ENCODE measurements around the gene RBP2. TPM values are rescaled to one million over a fixed set of nuclear protein-coding genes. Genes with fewer than 3 reads are reported as not detected.

The RBP2 gene
- total and polyA plus RNA-seq, 10 of the 15 experiments (the other 5 are each of a cell fraction or from before 2014, with no cell fraction given), result not detected

DNA sequence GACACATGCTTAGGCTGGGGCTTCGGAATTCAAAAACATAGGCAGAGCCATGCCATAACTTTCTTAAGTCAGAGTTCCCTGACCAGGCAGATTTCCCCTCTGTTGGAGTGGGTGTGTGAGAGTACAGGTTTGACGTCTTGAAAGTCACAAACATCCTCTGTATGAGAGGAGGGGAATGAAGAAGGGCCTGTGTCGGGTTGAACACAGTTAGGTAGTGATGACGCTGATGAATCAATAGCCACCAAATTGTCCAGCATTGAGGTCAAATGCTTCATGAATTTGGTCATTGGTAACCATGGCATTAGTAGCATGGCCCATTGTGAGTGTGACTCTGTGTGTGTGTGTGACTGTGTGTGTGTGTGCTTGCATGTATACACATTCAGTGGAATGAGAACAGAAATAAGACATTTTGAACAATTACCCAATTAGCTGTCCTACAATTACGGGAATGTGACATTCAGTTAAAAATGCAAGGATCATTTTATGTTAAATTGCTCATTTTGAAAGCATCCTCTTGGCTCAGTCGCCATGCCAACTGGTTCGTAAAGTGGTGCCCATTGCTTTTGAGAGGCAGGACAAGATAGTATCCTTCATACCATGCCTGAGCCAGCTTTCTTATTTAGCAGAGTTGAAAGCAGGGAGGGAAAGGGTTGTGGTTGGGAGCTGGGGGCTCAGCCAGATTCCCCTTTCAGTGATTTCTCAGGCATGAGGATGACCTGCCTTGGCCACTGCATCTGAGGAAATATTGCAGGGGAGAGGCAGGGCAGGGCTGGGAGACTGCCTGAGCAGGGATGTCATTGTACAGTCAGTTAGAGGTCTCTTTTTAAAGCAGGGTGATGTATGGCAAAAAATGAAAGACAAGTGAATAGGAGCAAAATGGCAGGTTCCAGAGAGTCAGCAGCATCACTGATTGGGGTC lies 35.4 kb downstream of the RBP2 start (continued):
- TF ChIP-seq CHD1 (IDR thresholded peaks at IDR 0.05; ENCODE audit: low read depth, low read length), result no peak
- TF ChIP-seq MTA3 (IDR thresholded peaks at IDR 0.05; ENCODE audit: borderline replicate concordance, low read length), result no peak

DNA sequence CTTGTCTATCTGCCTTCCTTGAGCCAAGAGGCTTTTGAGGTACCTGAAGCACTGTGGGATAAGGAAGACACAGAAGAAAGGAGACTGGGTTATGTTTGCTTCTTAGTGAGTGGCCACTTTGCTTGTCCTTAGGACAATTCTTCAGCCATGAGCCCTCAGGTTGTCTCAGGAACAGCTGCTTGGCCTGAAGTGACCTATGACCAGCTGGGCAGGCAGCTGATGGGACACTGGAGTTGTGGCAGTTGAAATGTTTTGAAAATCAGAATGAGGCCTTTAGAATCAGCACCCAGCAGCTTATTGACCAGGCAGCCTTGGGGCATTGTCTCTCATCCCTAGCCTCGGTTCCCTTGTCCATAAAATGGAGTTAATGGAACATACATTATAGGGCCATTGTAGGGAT lies 37.0 kb downstream of the RBP2 start:
- ChIA-PET SMC1A (ENCODE audit: uncharacterized antibody, unreplicated experiment) (interaction anchor here (0.6 kb wide), 1 partner anchor 251 kb away, joined by 3 read pairs; no protein-coding TSS in a partner anchor), CTCF (no interaction called here), POLR2A (no interaction called here), RAD21 (ENCODE audit: unreplicated experiment) (no interaction called here)
- Histone ChIP-seq H2AFZ (ENCODE audit: control insufficient read depth, low read depth, low read length) (no peak overlapping the region), H3K27ac (ENCODE audit: control insufficient read depth, insufficient read depth) (no peak overlapping the region), H3K9ac (ENCODE audit: control insufficient read depth, insufficient read depth, low read length) (no peak overlapping the region), H3K4me2 (ENCODE audit: control insufficient read depth, insufficient read depth) (no peak overlapping the region), H3K4me1 (ENCODE audit: control insufficient read depth, insufficient read depth, low read length) (no peaks in the 10 kb centered on the region), H3K36me3 (ENCODE audit: control insufficient read depth in 2 of 2, insufficient read depth in 2 of 2, low read length in 1 of 2) (no peaks in the 10 kb centered on the region), H4K20me1 (ENCODE audit: control insufficient read depth, insufficient read depth) (no peaks in the 10 kb centered on the region), H3K27me3 (replicated peaks in 1 of 2; ENCODE audit: control insufficient read depth in 2 of 2, insufficient read depth in 2 of 2, low read length in 1 of 2) (no peaks in the 10 kb centered on the region), H3K79me2 (ENCODE audit: control insufficient read depth, insufficient read depth, low read length) (no peaks in the 10 kb centered on the region), H3K4me3 (no peak overlapping the region), H3K9me3 (replicated peaks; ENCODE audit: control insufficient read depth, insufficient read depth, low read length) (no peaks in the 10 kb centered on the region)
- no peak for ATAC-seq
- 50% methylated on average over 1 of the region's 1 CpG for WGBS (ENCODE audit: insufficient coverage, insufficient replicate concordance, low lambda C conversion rate, missing lambda C conversion rate)
- DNase-seq (ENCODE audit: low read depth, low spot score), result no peak
- intact Hi-C loops (cut with micrococcal nuclease; ENCODE audit: unreplicated experiment) (no loop called here), in situ Hi-C loops (cut with MboI) (loop anchor here (25.0 kb wide), 1 partner anchor 1423 kb away; no protein-coding TSS in a partner anchor)
- TF ChIP-seq, protein P1, sequence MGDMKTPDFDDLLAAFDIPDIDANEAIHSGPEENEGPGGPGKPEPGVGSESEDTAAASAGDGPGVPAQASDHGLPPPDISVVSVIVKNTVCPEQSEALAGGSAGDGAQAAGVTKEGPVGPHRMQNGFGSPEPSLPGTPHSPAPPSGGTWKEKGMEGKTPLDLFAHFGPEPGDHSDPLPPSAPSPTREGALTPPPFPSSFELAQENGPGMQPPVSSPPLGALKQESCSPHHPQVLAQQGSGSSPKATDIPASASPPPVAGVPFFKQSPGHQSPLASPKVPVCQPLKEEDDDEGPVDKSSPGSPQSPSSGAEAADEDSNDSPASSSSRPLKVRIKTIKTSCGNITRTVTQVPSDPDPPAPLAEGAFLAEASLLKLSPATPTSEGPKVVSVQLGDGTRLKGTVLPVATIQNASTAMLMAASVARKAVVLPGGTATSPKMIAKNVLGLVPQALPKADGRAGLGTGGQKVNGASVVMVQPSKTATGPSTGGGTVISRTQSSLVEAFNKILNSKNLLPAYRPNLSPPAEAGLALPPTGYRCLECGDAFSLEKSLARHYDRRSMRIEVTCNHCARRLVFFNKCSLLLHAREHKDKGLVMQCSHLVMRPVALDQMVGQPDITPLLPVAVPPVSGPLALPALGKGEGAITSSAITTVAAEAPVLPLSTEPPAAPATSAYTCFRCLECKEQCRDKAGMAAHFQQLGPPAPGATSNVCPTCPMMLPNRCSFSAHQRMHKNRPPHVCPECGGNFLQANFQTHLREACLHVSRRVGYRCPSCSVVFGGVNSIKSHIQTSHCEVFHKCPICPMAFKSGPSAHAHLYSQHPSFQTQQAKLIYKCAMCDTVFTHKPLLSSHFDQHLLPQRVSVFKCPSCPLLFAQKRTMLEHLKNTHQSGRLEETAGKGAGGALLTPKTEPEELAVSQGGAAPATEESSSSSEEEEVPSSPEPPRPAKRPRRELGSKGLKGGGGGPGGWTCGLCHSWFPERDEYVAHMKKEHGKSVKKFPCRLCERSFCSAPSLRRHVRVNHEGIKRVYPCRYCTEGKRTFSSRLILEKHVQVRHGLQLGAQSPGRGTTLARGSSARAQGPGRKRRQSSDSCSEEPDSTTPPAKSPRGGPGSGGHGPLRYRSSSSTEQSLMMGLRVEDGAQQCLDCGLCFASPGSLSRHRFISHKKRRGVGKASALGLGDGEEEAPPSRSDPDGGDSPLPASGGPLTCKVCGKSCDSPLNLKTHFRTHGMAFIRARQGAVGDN (IDR thresholded peaks at IDR 0.05), result no peak
- TF ChIP-seq RELA (IDR thresholded peaks at IDR 0.05; ENCODE audit: borderline replicate concordance, partially characterized antibody) (no peak), SMC3 (IDR thresholded peaks at IDR 0.05; ENCODE audit: borderline replicate concordance, low read length) (no peak)
- TF ChIP-seq, protein P2, sequence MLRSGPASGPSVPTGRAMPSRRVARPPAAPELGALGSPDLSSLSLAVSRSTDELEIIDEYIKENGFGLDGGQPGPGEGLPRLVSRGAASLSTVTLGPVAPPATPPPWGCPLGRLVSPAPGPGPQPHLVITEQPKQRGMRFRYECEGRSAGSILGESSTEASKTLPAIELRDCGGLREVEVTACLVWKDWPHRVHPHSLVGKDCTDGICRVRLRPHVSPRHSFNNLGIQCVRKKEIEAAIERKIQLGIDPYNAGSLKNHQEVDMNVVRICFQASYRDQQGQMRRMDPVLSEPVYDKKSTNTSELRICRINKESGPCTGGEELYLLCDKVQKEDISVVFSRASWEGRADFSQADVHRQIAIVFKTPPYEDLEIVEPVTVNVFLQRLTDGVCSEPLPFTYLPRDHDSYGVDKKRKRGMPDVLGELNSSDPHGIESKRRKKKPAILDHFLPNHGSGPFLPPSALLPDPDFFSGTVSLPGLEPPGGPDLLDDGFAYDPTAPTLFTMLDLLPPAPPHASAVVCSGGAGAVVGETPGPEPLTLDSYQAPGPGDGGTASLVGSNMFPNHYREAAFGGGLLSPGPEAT (IDR thresholded peaks at IDR 0.05; ENCODE audit: low read depth), result no peak
- no TSS peak for BruUV-seq (replicated peaks)
- no peak for FAIRE-seq

All from GM12878 (cell line).